Effector CD8-positive, alpha-beta T cell (primary cell): Measurements from ENCODE around the gene NAA60.
A peak's percentile ranks its signal among the peaks of the same experiment; 100 is the strongest.

Experiments used
- DNase-seq: peaks from one replicate; lab custom pipeline; 2025; lab: John Stamatoyannopoulos, UW
- total RNA-seq, 4 experiments: gene quantifications; one replicate each; lab custom pipeline; 2026; lab: John Stamatoyannopoulos, UW

NAA60 gene
- total RNA-seq = 25.9 to 46.2 (median 37.6) reads per million in 4 experiments

- peak; percentile 71 for DNase-seq
Observed at GRCh38 chr16:3443108-3444031, at the start of gene NAA60, which contains the start of gene ZNF597. TSS of gene NAA60 (plus strand) at chr16:3443680. CDS start at chr16:3476228, 32,548 bp downstream. TSS of gene ZNF597 (minus strand) at chr16:3443504. CDS start at chr16:3443153, 351 bp downstream.

- DNase-seq = no peak
Observed at GRCh38 chr16:3400446-3400778, 43.1 kb upstream of the NAA60 start.

- peak; percentile 95 for DNase-seq
Observed at GRCh38 chr16:3400779-3401688, 42.4 kb upstream of the NAA60 start, which contains the start of the genes ZNF174 and ZSCAN32. TSS of gene ZNF174 (plus strand) at chr16:3401215. CDS start at chr16:3402005, 790 bp downstream. TSS of gene ZSCAN32 (minus strand) at chr16:3401004. CDS start at chr16:3397557, 3,447 bp downstream.

GRCh38 chr16:3401719-3402397, 41.6 kb upstream of the NAA60 start:
- DNase-seq = no peak

- DNase-seq = no peak
Observed at GRCh38 chr16:3408561-3409197, 34.8 kb upstream of the NAA60 start.

- DNase-seq = no peak
Observed at GRCh38 chr16:3413730-3414379, 29.6 kb upstream of the NAA60 start.

- DNase-seq = no peak
Observed at GRCh38 chr16:3431779-3432219, 11.7 kb upstream of the NAA60 start.

GRCh38 chr16:3434373-3434772, 9.1 kb upstream of the NAA60 start:
- DNase-seq = no peak

- DNase-seq = no peak
Observed at GRCh38 chr16:3439637-3440036, 3.8 kb upstream of the NAA60 start.

- no peak for DNase-seq
Observed at GRCh38 chr16:3444032-3444388, 530 bp downstream of the NAA60 start.

- no peak for DNase-seq
Observed at GRCh38 chr16:3454093-3454492, 10.6 kb downstream of the NAA60 start.

- DNase-seq = no peak
Observed at GRCh38 chr16:3454631-3455147, 11.2 kb downstream of the NAA60 start.

GRCh38 chr16:3457434-3458252, 14.2 kb downstream of the NAA60 start:
- DNase-seq = peak; percentile 82

GRCh38 chr16:3458278-3458851, 14.9 kb downstream of the NAA60 start:
- peak; percentile 33 for DNase-seq

GRCh38 chr16:3458852-3459361, 15.4 kb downstream of the NAA60 start:
- no peak for DNase-seq

GRCh38 chr16:3459401-3460090, 16.1 kb downstream of the NAA60 start:
- DNase-seq = no peak

- DNase-seq = no peak
Observed at GRCh38 chr16:3460121-3460520, 16.6 kb downstream of the NAA60 start.

GRCh38 chr16:3460585-3460984, 17.1 kb downstream of the NAA60 start:
- no peak for DNase-seq
